IPS-20b (cell line): ENCODE data around the gene ALDH6A1.
A peak's percentile ranks its signal among the peaks of the same experiment; 100 is the strongest.

ENCODE experiments used
- H3K27ac ChIP-seq: one replicate; pipeline ENCODE4 v1.5.1; 2013; ENCODE audit warnings: low read length
- H3K27me3 ChIP-seq: 2 replicates; pipeline ENCODE4 v1.6.1; 2013; ENCODE audit warnings: mild to moderate bottlenecking, low read length, inconsistent platforms; ENCODE audit not compliant: insufficient read depth
- H3K36me3 ChIP-seq: 2 replicates; pipeline ENCODE4 v1.6.1; 2013; ENCODE audit warnings: low read depth, mild to moderate bottlenecking, inconsistent platforms, low read length, moderate library complexity; ENCODE audit not compliant: insufficient read depth
- H3K4me1 ChIP-seq: 2 replicates; pipeline ENCODE4 v1.6.1; 2013; ENCODE audit warnings: mild to moderate bottlenecking, control low read depth, inconsistent platforms, low read length, moderate library complexity; ENCODE audit not compliant: insufficient read depth
- H3K4me3 ChIP-seq: 2 replicates; pipeline ENCODE4 v1.5.1; 2013; ENCODE audit warnings: mild to moderate bottlenecking, low read length, inconsistent platforms
- H3K9ac ChIP-seq: 2 replicates; pipeline ENCODE4 v1.6.1; 2013; ENCODE audit warnings: low read depth, mild to moderate bottlenecking, inconsistent platforms, low read length, moderate library complexity
- H3K9me3 ChIP-seq: 2 replicates; pipeline ENCODE4 v1.6.1; 2013; ENCODE audit warnings: mild to moderate bottlenecking, low read depth, low read length, inconsistent platforms; ENCODE audit not compliant: insufficient read depth

Gene ALDH6A1

DNA sequence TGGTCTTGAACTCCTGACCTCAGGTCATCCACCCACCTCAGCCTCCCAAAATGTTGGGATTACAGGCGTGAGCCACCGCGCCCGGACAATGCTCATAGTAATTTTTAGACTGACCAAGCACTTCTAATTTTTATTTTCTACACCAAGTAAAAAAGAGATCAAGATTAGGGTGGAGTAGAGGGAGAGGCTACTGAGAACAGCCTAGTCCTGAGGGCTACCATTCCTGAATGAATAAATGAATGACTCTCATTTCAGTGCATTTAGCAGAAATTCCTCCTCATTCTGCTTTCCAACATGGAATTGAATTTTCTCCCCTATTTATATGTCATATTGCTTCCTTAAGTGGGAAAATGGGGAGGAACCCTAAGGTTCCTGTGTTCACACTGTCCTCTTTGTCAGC is 38.7 kb downstream of the ALDH6A1 start:
- Histone ChIP-seq H3K9me3 (no peaks in the 10 kb centered on the region), H3K4me1 (no peaks in the 10 kb centered on the region), H3K36me3 (no peaks in the 10 kb centered on the region), H3K27ac (no peak overlapping the region), H3K27me3 (no peaks in the 10 kb centered on the region), H3K4me3 (no peak overlapping the region), H3K9ac (no peak overlapping the region)

DNA sequence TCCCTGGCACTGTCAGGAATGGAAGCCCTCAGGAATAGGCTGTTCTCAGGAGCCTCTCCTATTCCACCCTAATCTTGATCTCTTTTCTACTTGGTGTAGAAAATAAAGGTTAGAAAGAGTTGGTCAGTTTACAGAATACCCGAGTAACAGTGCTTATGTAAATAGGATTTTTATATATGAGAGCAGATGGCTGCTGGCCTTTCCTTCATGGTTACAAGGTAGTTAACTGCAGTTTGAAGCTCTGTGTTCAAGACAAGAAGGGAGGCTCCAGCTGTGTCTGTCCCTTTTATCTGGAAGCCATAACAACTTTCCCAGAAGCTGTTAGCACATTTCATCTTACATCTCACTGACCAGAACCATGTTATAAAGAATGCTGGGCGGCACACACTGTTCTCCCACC is 42.0 kb downstream of the ALDH6A1 start:
- Histone ChIP-seq H3K36me3 (no peaks in the 10 kb centered on the region), H3K27me3 (no peaks in the 10 kb centered on the region), H3K9me3 (no peaks in the 10 kb centered on the region), H3K4me1 (no peaks in the 10 kb centered on the region), H3K9ac (no peak overlapping the region), H3K27ac (no peak overlapping the region), H3K4me3 (no peak overlapping the region)

DNA sequence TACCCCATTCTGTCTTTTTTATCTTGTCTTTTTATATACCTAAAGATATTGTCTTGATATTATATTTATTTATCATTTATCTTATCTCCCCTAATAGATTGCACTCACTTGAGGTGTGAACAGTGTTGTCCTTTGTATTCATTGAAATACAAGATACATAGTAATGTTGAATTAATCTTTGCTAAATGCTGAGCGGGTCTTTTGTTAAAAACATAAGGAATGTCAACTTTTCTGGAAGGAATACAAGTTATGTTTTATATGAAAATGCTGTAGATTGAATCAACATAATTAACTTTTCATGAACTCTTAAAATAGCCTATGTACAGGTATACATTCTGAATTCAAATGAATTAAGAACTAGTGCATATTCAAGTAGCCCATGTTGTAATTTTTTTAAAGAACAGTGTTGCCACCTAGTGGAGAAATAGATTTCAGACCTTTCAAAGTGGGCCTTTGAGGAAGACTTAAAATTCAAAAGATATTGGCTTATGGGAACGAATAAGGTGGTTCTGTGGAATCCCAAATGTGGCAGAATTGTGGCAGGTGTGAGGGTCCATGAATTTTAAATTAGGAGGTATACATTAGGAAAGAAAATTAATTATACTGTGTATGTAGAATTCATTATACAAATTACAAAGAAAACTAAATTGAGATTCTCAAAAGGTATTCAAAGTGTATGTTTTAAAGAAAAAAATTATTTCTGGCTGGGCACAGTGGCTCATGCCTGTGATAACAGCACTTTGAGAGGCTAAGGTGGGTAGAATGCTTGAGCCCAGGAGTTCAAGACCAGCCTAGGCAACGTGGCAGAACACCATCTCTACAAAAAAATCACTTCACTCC is 46.0 kb downstream of the ALDH6A1 start:
- Histone ChIP-seq H3K4me3 (no peak overlapping the region), H3K9me3 (no peaks in the 10 kb centered on the region), H3K36me3 (no peaks in the 10 kb centered on the region), H3K27ac (no peak overlapping the region), H3K27me3 (no peaks in the 10 kb centered on the region), H3K4me1 (no peaks in the 10 kb centered on the region), H3K9ac (no peak overlapping the region)

DNA sequence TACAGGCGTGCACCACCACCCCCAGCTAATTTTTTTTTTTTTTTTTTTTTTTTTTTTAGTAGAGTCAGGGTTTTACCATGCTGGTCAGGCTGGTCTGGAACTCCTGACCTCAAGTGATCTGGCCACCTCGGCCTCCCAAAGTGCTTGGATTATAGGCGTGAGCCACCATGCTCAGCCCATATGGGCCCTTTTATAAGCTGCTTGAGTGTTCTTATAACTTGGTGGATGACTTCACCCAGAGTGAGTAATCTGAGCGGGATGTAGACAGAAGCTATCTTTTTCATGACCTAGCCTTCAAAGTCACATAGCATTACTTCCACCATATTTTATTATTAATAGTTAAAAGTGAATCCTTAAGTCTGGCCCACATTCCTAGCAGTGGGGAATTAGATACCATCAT is 48.7 kb downstream of the ALDH6A1 start:
- Histone ChIP-seq H3K27ac (no peak overlapping the region), H3K4me3 (no peak overlapping the region), H3K4me1 (no peaks in the 10 kb centered on the region), H3K27me3 (no peaks in the 10 kb centered on the region), H3K9me3 (no peaks in the 10 kb centered on the region), H3K9ac (no peak overlapping the region), H3K36me3 (no peaks in the 10 kb centered on the region)

DNA sequence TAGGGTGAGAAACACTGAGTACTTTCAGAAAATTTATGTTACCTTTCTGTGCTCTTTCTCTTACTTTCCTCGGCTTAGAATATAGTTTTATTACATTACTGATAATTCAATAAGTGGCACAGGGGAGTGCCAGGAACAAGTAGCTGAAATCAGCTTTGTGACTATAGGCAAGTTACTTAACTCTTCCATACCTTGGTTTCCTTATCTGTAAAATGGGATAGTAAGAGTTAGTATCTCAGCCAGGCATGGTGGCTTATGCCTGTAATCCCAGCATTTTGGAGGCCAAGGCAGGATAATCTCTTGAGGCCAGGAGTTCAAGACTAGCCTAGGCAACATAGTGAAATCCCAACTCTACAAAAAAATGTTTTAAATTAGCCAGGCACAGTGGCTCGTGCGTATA is 49.7 kb downstream of the ALDH6A1 start:
- Histone ChIP-seq H3K4me3 (no peak overlapping the region), H3K9ac (no peak overlapping the region), H3K27me3 (no peaks in the 10 kb centered on the region), H3K4me1 (no peaks in the 10 kb centered on the region), H3K36me3 (no peaks in the 10 kb centered on the region), H3K27ac (no peak overlapping the region), H3K9me3 (no peaks in the 10 kb centered on the region)

DNA sequence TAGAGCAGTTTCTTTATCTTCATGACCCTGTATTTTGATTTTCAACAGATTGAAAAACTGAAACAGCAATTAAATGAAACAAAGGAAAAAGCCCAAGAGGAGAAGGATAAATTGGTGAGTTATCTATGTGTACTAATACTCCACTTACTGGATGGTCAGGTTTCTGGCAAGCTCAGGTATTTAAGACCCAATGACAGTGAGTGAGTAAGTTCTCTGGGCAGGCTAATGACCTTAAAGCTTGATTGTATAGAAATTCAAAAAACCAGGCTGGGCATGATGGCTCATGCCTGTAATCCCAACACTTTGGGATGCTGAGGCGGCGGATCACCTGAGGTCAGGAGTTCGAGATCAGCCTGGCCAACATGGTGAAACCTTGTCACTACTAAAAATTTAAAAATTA is 55.1 kb downstream of the ALDH6A1 start:
- no peaks in the 10 kb centered on the region for H3K9me3 ChIP-seq
- H3K27ac ChIP-seq: no peak overlapping the region
- no peak overlapping the region for H3K9ac ChIP-seq
- H3K4me3 ChIP-seq: no peak overlapping the region
- no peaks in the 10 kb centered on the region for H3K36me3 ChIP-seq
- H3K4me1 ChIP-seq: no peaks in the 10 kb centered on the region
- H3K27me3 ChIP-seq: no peaks in the 10 kb centered on the region

DNA sequence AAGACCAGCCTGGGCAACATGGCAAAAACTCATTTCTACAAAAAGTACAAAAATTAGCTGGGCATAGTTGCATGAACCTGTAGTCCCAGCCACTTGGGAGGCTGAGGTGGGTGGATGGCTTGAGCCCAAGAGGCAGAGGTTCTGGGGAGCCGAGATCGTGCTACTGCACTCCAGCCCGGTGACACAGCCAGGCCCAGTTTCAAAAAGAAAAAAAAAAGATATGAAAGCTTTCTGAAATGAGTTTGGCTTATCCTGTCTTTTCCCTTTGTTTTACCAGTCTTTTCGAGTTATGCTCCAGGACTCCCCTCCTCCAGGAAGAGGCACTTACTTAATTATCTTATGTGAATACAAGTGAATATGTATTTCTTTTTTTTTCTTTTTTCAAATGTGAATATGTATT is 61.9 kb downstream of the ALDH6A1 start:
- H3K4me1 ChIP-seq: peaks cover 3% of the 10 kb centered on the region; the same call in 1 of the 2 replicates
- peaks cover 20% of the 10 kb centered on the region; the same call in 1 of the 2 replicates for H3K27me3 ChIP-seq
- H3K4me3 ChIP-seq: no peak overlapping the region
- H3K27ac ChIP-seq: no peak overlapping the region
- no peaks in the 10 kb centered on the region for H3K9me3 ChIP-seq
- H3K9ac ChIP-seq: no peak overlapping the region
- no peaks in the 10 kb centered on the region for H3K36me3 ChIP-seq

DNA sequence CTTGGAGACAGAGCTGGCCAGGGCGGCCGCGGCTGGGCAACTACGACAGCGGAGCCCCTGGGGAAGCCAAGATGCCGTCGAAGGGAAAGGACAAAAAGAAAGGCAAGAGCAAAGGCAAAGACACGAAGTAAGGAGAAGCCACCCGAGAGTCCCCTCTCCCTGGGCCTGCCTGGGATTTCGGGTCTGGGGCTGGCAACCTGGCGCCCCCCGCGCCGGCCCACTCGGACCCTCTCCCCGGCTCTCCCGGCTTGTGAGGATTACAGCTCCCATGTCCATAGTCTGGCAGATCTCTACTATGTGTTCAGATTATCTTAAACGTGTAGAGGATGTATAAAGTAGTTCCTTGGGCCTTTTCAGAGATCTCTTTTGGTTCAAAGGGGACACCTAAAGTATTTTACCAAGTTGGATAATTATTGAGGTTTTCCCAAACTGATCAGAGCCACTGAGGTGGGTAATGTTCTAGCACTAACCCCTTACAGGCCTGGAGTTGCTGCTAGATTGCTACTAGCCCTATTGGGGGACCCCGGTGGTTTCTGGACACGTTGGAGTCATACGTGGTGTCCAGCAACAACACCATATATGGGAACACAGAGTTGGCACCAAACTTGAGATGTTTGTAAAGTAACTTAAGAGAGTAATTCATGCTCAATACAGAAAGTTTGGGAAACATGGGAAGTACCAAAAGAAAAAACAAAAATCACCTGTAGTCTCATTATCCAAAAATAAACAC is 64.7 kb downstream of the ALDH6A1 start:
- H3K9ac ChIP-seq: peak overlapping the region; percentile 55; the same call in 1 of the 2 replicates
- H3K4me1 ChIP-seq: peaks cover 3% of the 10 kb centered on the region; the same call in 1 of the 2 replicates
- peak overlapping the region; percentile 91 for H3K4me3 ChIP-seq
- H3K27me3 ChIP-seq: peaks cover 20% of the 10 kb centered on the region; the same call in 1 of the 2 replicates
- H3K36me3 ChIP-seq: no peaks in the 10 kb centered on the region
- H3K9me3 ChIP-seq: no peaks in the 10 kb centered on the region
- H3K27ac ChIP-seq: no peak overlapping the region

DNA sequence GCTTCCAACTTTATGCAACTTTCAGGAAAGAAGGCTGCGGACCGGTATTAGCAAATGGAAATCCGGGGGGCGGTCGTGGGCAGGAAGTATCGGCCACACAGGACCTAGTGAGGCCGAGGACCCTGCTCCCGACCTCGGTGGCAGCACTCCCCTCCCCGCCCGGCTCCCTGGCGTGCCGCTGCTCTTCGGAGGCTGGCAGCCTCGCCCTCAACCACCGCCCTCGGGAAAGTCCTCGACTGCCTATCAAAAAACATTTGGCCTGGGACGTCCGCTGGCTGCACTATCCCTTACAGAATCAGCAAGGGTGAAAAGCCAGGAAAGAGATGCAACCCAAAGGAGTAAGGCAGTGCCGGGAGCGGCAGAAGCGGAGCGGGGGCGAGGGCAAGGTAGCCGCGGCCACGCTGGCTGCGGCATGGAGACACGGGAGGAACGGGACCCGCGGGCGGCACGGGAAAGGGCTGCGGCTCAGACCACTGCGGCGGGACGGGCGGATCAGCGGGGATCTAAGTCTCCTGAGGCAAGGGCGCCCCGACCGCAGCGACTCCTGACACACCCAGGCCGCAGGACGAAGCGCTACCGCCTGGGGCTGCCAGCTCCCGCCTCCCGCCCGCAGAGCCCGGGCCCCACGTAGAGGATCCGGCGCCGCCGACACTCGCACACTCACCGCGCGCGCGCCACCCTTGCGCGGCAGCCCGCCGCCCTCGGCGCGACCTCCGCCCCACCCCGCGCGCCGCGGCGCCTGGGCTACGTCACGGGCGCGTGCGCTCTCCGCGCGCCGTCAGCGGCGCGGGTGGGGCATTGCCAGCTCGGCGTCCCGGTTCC is 65.5 kb downstream of the ALDH6A1 start, which contains the start of the genes BBOF1 and ENTPD5:
TSS of gene BBOF1 (plus strand) at position 764 of the 822 bp plus-strand sequence. CDS start 130 bp downstream, outside the sequence.
TSS of gene ENTPD5 (minus strand) at position 703 of the 822 bp plus-strand sequence. CDS start 31,186 bp downstream, outside the sequence.
- peak within 1 kb of the TSS; percentile 91 for H3K4me3 ChIP-seq
- H3K27ac ChIP-seq: no peak within 1 kb of the TSS
- H3K4me1 ChIP-seq: peaks cover 3% of the 10 kb centered on the region; the same call in 1 of the 2 replicates

DNA sequence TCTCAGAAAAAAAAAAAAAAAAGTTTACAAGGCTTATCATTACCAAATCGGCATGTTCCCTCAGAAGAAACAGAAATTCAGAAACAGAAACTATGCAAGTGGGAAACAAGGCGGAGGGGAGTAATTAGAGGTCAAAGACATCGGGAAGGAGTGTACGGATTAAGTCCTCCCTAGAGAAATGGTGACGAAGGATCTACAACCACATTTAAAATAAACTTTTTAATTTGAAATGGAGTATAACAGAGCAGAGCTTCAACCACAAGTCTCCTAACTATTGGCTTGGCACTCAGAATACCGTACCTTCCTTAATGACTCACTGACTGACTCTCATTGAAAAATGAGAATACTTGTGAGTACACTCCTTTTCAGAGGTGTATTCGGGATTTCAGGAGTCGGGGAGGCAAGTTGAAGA is 66.1 kb downstream of the ALDH6A1 start:
- Histone ChIP-seq H3K4me1 (peaks cover 3% of the 10 kb centered on the region; the same call in 1 of the 2 replicates), H3K9me3 (no peaks in the 10 kb centered on the region), H3K36me3 (no peaks in the 10 kb centered on the region), H3K27ac (no peak overlapping the region), H3K4me3 (peak overlapping the region; percentile 91), H3K27me3 (peaks cover 20% of the 10 kb centered on the region; the same call in 1 of the 2 replicates), H3K9ac (peak overlapping the region; percentile 83)

More for the DNA sequence above, 65.5 kb downstream of the ALDH6A1 start, which contains the start of the genes BBOF1 and ENTPD5:
- H3K27me3 ChIP-seq: peaks cover 20% of the 10 kb centered on the region; the same call in 1 of the 2 replicates
- no peaks in the 10 kb centered on the region for H3K36me3 ChIP-seq
- H3K9me3 ChIP-seq: no peaks in the 10 kb centered on the region
- H3K9ac ChIP-seq: peak within 1 kb of the TSS; percentile 83

DNA sequence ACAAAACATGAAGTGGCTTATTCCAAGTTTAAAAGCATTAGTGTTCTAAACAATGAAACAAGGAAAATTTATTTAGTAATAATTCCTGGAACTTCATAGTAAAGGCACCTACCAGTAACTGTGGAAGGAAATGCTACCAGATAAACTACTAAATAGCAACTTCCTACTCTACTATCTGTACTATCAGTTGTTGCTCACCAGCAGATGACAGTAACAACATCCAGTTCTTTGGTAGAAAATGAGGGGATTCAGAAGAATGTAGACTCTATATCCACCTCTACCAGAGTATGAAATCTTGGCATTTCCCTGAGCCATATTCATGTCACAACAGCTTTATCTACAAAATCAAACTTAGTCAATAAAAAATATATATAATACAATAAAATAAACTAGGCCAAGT is 68.3 kb downstream of the ALDH6A1 start:
- Histone ChIP-seq H3K27ac (no peak overlapping the region), H3K4me1 (peaks cover 3% of the 10 kb centered on the region; the same call in 1 of the 2 replicates)

More for the DNA sequence above, 68.3 kb downstream of the ALDH6A1 start:
- H3K36me3 ChIP-seq: no peaks in the 10 kb centered on the region; the same call in 1 of the 2 replicates
- H3K27me3 ChIP-seq: peaks cover 20% of the 10 kb centered on the region; the same call in 1 of the 2 replicates
- H3K9me3 ChIP-seq: no peaks in the 10 kb centered on the region
- H3K4me3 ChIP-seq: no peak overlapping the region
- H3K9ac ChIP-seq: no peak overlapping the region
